ENCODE data around the gene FAM9C.

DNA sequence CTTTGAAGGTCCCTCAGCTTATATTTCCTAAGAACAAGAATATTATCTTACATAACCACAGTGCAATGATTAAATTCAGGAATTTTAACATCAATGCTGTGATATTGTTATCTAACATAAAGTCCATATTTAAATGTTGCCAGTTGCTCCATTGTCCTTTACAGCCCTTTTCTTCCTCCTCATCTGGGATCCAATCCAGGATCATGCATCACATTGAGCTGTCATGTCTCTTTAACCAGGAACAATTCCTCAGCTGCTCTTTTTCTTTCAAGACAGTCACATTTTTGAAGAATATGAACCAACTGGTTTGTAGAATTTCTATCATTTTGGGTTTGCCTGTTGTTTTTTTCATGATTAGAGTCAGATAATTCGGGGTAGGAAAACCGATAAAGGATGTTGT, 57.5 kb downstream of the FAM9C start:
- TF ChIP-seq, protein P1, sequence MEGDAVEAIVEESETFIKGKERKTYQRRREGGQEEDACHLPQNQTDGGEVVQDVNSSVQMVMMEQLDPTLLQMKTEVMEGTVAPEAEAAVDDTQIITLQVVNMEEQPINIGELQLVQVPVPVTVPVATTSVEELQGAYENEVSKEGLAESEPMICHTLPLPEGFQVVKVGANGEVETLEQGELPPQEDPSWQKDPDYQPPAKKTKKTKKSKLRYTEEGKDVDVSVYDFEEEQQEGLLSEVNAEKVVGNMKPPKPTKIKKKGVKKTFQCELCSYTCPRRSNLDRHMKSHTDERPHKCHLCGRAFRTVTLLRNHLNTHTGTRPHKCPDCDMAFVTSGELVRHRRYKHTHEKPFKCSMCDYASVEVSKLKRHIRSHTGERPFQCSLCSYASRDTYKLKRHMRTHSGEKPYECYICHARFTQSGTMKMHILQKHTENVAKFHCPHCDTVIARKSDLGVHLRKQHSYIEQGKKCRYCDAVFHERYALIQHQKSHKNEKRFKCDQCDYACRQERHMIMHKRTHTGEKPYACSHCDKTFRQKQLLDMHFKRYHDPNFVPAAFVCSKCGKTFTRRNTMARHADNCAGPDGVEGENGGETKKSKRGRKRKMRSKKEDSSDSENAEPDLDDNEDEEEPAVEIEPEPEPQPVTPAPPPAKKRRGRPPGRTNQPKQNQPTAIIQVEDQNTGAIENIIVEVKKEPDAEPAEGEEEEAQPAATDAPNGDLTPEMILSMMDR (optimal IDR thresholded peaks at IDR 0.05 in 1 of 3, IDR thresholded peaks at IDR 0.05 in 1 of 3, conservative IDR thresholded peaks at IDR 0.05 in 1 of 3; ENCODE audit: extremely low read depth in 1 of 3, insufficient read depth in 2 of 3, low read length in 3 of 3) = no peak
- no peak for TF ChIP-seq EZH2 (IDR thresholded peaks at IDR 0.05; ENCODE audit: low read length)
